B cell (primary cell): Measurements from ENCODE around the gene RPP25L. TPM values are rescaled to one million over a fixed set of nuclear protein-coding genes. Genes with fewer than 3 reads are reported as not detected.

ENCODE experiments used
- ATAC-seq: fragments of 200-7000 bp; cut with Tn5 transposase; one replicate; pipeline ENCODE4 v1.10.0; 2021; ENCODE audit warnings: low read depth, mild to moderate bottlenecking, moderate number of reproducible peaks, moderate library complexity
- CTCF ChIA-PET: fragments of 350-600 bp; sonication (Branson Sonifier 250); formaldehyde crosslinking; loops from one replicate; lab custom pipeline; 2021; ENCODE audit warnings: antibody characterized with exemption, inconsistent platforms; lab: Charles Lee
- POLR2A ChIA-PET: fragments of 350-600 bp; sonication (Branson Sonifier 250); formaldehyde crosslinking; loops from one replicate; lab custom pipeline; 2021; ENCODE audit warnings: antibody characterized with exemption; lab: Charles Lee
- DNase-seq: peaks from one replicate; pipeline ENCODE4 v3.0.0; 2013
- H2AFZ ChIP-seq: 2 replicates; pipeline ENCODE4 v1.6.1; 2012; ENCODE audit warnings: mild to moderate bottlenecking, low read depth, low read length; ENCODE audit not compliant: insufficient read depth, poor library complexity, severe bottlenecking
- H3K27ac ChIP-seq, 2 donors: 1 replicate in 1 of 2; 2 replicates in 1 of 2; pipeline ENCODE4 v1.5.1; 2012 to 2013; ENCODE audit warnings: low read length in 2 of 2, mild to moderate bottlenecking in 2 of 2, moderate library complexity in 1 of 2
- H3K27me3 ChIP-seq, 4 experiments: fragments of 200-600 bp in 1 of 4; sonication (generic) in 1 of 4; replicated peaks in 1 of 4; 1 replicate in 2 of 4; 2 replicates in 2 of 4; pipeline versions ENCODE4 v1.6.1 to v1.7.0; 2013 to 2016; ENCODE audit warnings: low read length in 3 of 4, mild to moderate bottlenecking in 2 of 4, mixed read lengths in 1 of 4, moderate library complexity in 1 of 4; ENCODE audit not compliant: insufficient read depth in 4 of 4, control insufficient read depth in 3 of 4; ENCODE audit errors: control extremely low read depth in 1 of 4
- H3K36me3 ChIP-seq, 2 experiments: replicated peaks in 1 of 2; 1 replicate in 1 of 2; 2 replicates in 1 of 2; pipeline versions ENCODE4 v1.6.1 to v1.7.1; 2013; ENCODE audit warnings: low read length in 1 of 2; ENCODE audit not compliant: insufficient read depth in 2 of 2, control insufficient read depth in 1 of 2; ENCODE audit errors: control extremely low read depth in 1 of 2, extremely low read depth in 1 of 2
- H3K4me1 ChIP-seq, 2 donors: fragments of 200-600 bp in 1 of 2; sonication (generic) in 1 of 2; 1 replicate in 1 of 2; 2 replicates in 1 of 2; pipeline versions ENCODE4 v1.5.1 to v1.6.1; 2013 to 2017; ENCODE audit warnings: low read length in 2 of 2; ENCODE audit not compliant: control insufficient read depth in 2 of 2, insufficient read depth in 2 of 2
- H3K4me2 ChIP-seq: replicated peaks from 2 replicates; pipeline ENCODE3; 2012; ENCODE audit warnings: mild to moderate bottlenecking, low read depth, low read length; ENCODE audit not compliant: poor library complexity, severe bottlenecking
- H3K4me3 ChIP-seq, 5 experiments: fragments of 200-600 bp in 1 of 5; sonication (generic) in 1 of 5; 1 replicate in 3 of 5; 2 replicates in 2 of 5; pipeline versions ENCODE4 v1.5.1 to v1.7.0; 2011 to 2016; ENCODE audit warnings: low read length in 4 of 5, mild to moderate bottlenecking in 4 of 5, low read depth in 2 of 5, control low read depth in 1 of 5, moderate library complexity in 1 of 5; ENCODE audit not compliant: insufficient read depth in 1 of 5; ENCODE audit errors: control extremely low read depth in 1 of 5, extremely low read depth in 1 of 5
- H3K79me2 ChIP-seq: fragments of 200-600 bp; sonication (generic); one replicate; pipeline ENCODE4 v1.6.0; 2016; ENCODE audit warnings: low read length; ENCODE audit not compliant: control insufficient read depth, insufficient read depth
- H3K9ac ChIP-seq: fragments of 200-600 bp; sonication (generic); 2 replicates; pipeline ENCODE4 v1.6.1; 2017; ENCODE audit warnings: mild to moderate bottlenecking, low read length, moderate library complexity
- H3K9me3 ChIP-seq, 3 donors: one replicate each; pipeline versions ENCODE4 v1.6.1 to v1.7.1; 2013; ENCODE audit warnings: low read length in 2 of 3; ENCODE audit not compliant: control insufficient read depth in 2 of 3, insufficient read depth in 1 of 3; ENCODE audit errors: control extremely low read depth in 1 of 3
- H4K20me1 ChIP-seq: 2 replicates; pipeline ENCODE4 v1.6.0; 2012; ENCODE audit warnings: mild to moderate bottlenecking, low read length; ENCODE audit not compliant: insufficient read depth, control insufficient read depth, poor library complexity, severe bottlenecking
- H3K27ac Mint-ChIP-seq: one replicate; pipeline ENCODE4 v1.8.0; 2021; ENCODE audit warnings: mixed read lengths
- H3K27me3 Mint-ChIP-seq: one replicate; pipeline ENCODE4 v1.8.0; 2021; ENCODE audit warnings: mixed read lengths
- H3K4me1 Mint-ChIP-seq: one replicate; pipeline ENCODE4 v1.8.0; 2021; ENCODE audit warnings: mixed read lengths
- H3K4me3 Mint-ChIP-seq: one replicate; pipeline ENCODE4 v1.8.0; 2021; ENCODE audit warnings: mixed read lengths
- H3K9me3 Mint-ChIP-seq: one replicate; pipeline ENCODE4 v1.8.0; 2022; ENCODE audit warnings: mixed read lengths; ENCODE audit not compliant: insufficient read depth
- CTCF ChIP-seq: fragments of 200-600 bp; IDR thresholded peaks from one replicate; pipeline ENCODE4 v1.8.0; 2022; ENCODE audit warnings: antibody characterized with exemption, mild to moderate bottlenecking
- EZH2 ChIP-seq: IDR thresholded peaks from 2 replicates; pipeline ENCODE4 v1.6.1; 2012; ENCODE audit warnings: borderline replicate concordance, low read depth, mild to moderate bottlenecking, moderate library complexity, low read length; ENCODE audit not compliant: insufficient read depth, poor library complexity, severe bottlenecking
- WGBS: methylation state at CpG from one replicate; pipeline ENCODE4 v1.1.5; 2013; ENCODE audit warnings: missing lambda C conversion rate; ENCODE audit not compliant: insufficient coverage; 5-methylcytosine and 5-hydroxymethylcytosine counted together
- intact Hi-C: fragments of 100-400 bp; cut with micrococcal nuclease; formaldehyde crosslinking; loops from one replicate; pipeline ENCODE4 v1.10.0; 2022
- polyA plus RNA-seq: library from polyadenylated mRNA; depleted of rRNA; stranded (reverse); fragments of >200 nt; gene quantifications from 2 replicates; pipeline ENCODE4 v1.2.3, GENCODE V29; 2012
- total RNA-seq, 2 donors: library from RNA; stranded (reverse); fragments of 120-200 nt in 1 of 2; gene quantifications; 1 replicate in 1 of 2; 2 replicates in 1 of 2; pipeline versions ENCODE4 v1.2.3 to v1.2.4, GENCODE V29; 2013 to 2022

RPP25L gene
- total and polyA plus RNA-seq, 2 donors (not counting 1 experiment from before 2014, with no cell fraction given) = 20.2 to 27.0 TPM

- intact Hi-C loops = loop anchor here (1.0 kb wide), 1 partner anchor 27 kb away; no protein-coding TSS in a partner anchor
- H2AFZ ChIP-seq = peak overlapping the region; percentile 92
- CTCF ChIA-PET = interaction anchor here (0.7 to 8.4 kb wide), 12 partner anchors 9 to 468 kb away, joined by 3 to 150 read pairs (median 6); partner anchors contain the start of genes CCL27, DCTN3, GALT and RPP25L
Observed at GRCh38 chr9:34638138-34638445, 26.2 kb upstream of the RPP25L start.

More at GRCh38 chr9:34638138-34638445, 26.2 kb upstream of the RPP25L start:
- Mint-ChIP-seq H3K27me3 (no peaks in the 10 kb centered on the region), H3K4me1 (peaks cover 30% of the 10 kb centered on the region), H3K9me3 (no peaks in the 10 kb centered on the region), H3K27ac (peak overlapping the region; percentile 86), H3K4me3 (peak overlapping the region; percentile 92)
- peaks cover 16 to 32% of the 10 kb centered on the region in 2 donors for H3K4me1 ChIP-seq
- no peaks in the 10 kb centered on the region for H3K9me3 ChIP-seq
- DNase-seq = no peak
- H3K27ac ChIP-seq = peak overlapping the region; percentile 56 to 69
- H3K9ac ChIP-seq = peak overlapping the region; percentile 79
- peak overlapping the region; percentile 95 for H3K4me2 ChIP-seq
- H3K4me3 ChIP-seq = peak overlapping the region; percentile 49 to 80 (median 63)
- H4K20me1 ChIP-seq = peaks cover 16% of the 10 kb centered on the region
- 27% methylated on average over 7 of the region's 7 CpGs for WGBS
- no peak for ATAC-seq
- TF ChIP-seq CTCF = no peak
- no peak for TF ChIP-seq EZH2
- peaks cover 0 to 3% of the 10 kb centered on the region in 2 experiments for H3K36me3 ChIP-seq
- POLR2A ChIA-PET = interaction anchor here (0.6 to 2.8 kb wide), 6 partner anchors 8 to 260 kb away, joined by 4 to 31 read pairs (median 10); partner anchors contain the start of genes DCTN3, GALT and RPP25L
- H3K79me2 ChIP-seq = peaks cover 26% of the 10 kb centered on the region
- no peaks in the 10 kb centered on the region for H3K27me3 ChIP-seq
